Measurements from ENCODE around the gene PICK1.

Gene PICK1

GRCh38 chr22:38025514-38025913 is 31.7 kb upstream of the PICK1 start:
- H3K27ac ChIP-seq = no peak overlapping the region
- ChIA-PET CTCF (no interaction called here), POLR2A (ENCODE audit: low non-redundant PET) (no interaction called here)
- no peak for DNase-seq (ENCODE audit: low spot score)
- no peak for TF ChIP-seq CTCF (conservative IDR thresholded peaks at IDR 0.05; ENCODE audit: low read depth)

GRCh38 chr22:38026130-38027111 is 30.8 kb upstream of the PICK1 start:
- H3K27ac ChIP-seq = no peak overlapping the region
- CTCF ChIA-PET = no interaction called here
- DNase-seq (ENCODE audit: low spot score) = no peak

GRCh38 chr22:38027487-38027886 is 29.7 kb upstream of the PICK1 start:
- CTCF ChIA-PET = no interaction called here
- POLR2A ChIA-PET (ENCODE audit: low non-redundant PET) = no interaction called here

More at GRCh38 chr22:38026130-38027111, 30.8 kb upstream of the PICK1 start:
- POLR2A ChIA-PET (ENCODE audit: low non-redundant PET) = no interaction called here
- no peak for TF ChIP-seq CTCF (conservative IDR thresholded peaks at IDR 0.05; ENCODE audit: low read depth)

DNA sequence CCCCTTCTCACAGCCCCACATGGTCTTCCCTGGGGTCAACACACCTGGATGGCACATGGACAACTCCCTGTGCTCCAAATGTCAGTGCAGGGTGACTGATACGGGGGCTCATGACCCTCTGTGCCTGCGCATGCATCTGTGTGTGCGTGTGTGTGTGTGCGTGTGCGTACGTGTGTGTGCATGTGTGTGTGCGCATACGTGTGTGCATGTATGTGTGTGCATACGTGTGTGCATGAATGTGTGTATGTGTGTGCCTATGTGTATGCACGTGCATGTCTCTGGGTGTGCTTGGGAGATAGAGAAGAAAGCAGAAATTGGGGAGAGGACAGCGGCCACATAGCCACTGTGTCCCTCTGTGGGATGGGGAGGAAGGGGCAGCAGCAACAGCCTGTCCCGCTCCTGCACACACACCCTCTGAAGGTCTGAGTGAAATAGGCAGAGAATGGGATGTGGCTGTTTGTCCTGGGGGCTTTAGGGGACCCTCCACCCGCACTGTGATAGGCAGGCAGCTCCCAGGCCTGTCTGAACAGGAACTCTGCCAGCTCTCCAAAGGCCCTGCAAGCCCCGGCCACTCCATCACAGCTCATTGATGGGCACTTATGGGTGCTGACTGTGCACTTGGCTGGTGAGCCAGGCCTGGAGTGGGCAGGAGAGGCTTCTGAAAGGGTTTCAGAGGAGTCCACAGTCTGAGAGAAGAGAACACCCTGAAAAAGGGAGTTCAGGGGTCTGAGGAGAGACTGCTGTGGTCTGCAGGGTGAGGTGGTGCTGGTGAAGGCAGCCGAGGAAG is 28.7 kb upstream of the PICK1 start:
- no peak for DNase-seq (ENCODE audit: low spot score)
- ChIA-PET POLR2A (ENCODE audit: low non-redundant PET) (no interaction called here), CTCF (no interaction called here)
- TF ChIP-seq CTCF (conservative IDR thresholded peaks at IDR 0.05; ENCODE audit: low read depth) = no peak
- H3K27ac ChIP-seq = no peak overlapping the region

More at GRCh38 chr22:38027487-38027886, 29.7 kb upstream of the PICK1 start:
- no peak for TF ChIP-seq CTCF (conservative IDR thresholded peaks at IDR 0.05; ENCODE audit: low read depth)
- DNase-seq (ENCODE audit: low spot score) = no peak
- H3K27ac ChIP-seq = no peak overlapping the region

- TF ChIP-seq CTCF (conservative IDR thresholded peaks at IDR 0.05; ENCODE audit: low read depth) = no peak
- ChIA-PET POLR2A (ENCODE audit: low non-redundant PET) (no interaction called here), CTCF (no interaction called here)
- no peak for DNase-seq (ENCODE audit: low spot score)
- no peak overlapping the region for H3K27ac ChIP-seq
Observed at GRCh38 chr22:38029370-38029769, 27.8 kb upstream of the PICK1 start.

DNA sequence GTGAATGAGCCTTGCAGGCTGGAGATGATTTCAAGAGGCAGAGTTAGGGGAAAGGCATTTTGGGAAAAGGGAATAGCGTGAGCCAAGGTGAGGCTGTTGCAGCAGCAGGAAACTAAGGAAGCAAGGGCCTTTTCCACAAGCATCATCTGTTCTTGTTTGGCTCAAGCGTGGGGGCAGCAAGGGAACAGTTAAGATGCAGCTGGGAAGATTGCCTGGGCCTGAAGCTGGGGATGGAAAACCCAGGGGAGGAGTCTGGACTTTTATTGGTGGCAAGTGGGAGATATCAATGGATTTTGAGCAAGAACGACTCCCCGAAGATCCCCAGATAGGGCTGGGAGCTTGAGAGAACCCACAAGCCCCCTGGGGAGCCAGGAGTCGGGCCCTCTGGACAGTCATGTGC is 27.3 kb upstream of the PICK1 start:
- ChIA-PET CTCF (interaction anchor here (0.5 kb wide), 1 partner anchor 167 kb away, joined by 3 read pairs; no protein-coding TSS in a partner anchor), POLR2A (ENCODE audit: low non-redundant PET) (no interaction called here)
- DNase-seq (ENCODE audit: low spot score) = no peak

More for the DNA sequence above, 27.3 kb upstream of the PICK1 start:
- no peak overlapping the region for H3K27ac ChIP-seq
- TF ChIP-seq CTCF (conservative IDR thresholded peaks at IDR 0.05; ENCODE audit: low read depth) = no peak

All from RWPE1 (cell line).